Kidney (tissue), 14 donors: Measurements from ENCODE around the gene MYH11. TPM values are rescaled to one million over a fixed set of nuclear protein-coding genes. Genes with fewer than 3 reads are reported as not detected.

Experiments used
- DNase-seq, 5 donors: peaks; one replicate each; pipeline ENCODE4 v3.0.0-alpha.2; 2013 to 2020
- FAIRE-seq: peaks from 2 replicates; lab custom pipeline; 2012; peaks lifted over from hg19 to GRCh38; lab: Jason Lieb, UNC
- H3K27ac ChIP-seq, 2 donors: one replicate each; pipeline ENCODE4 v1.7.0; 2013; ENCODE audit warnings: low read depth in 2 of 2, low read length in 2 of 2, inconsistent platforms in 1 of 2
- H3K27me3 ChIP-seq: one replicate; pipeline ENCODE4 v1.7.1; 2013; ENCODE audit warnings: low read length, inconsistent platforms; ENCODE audit not compliant: control insufficient read depth, insufficient read depth
- H3K36me3 ChIP-seq, 3 donors: one replicate each; pipeline versions ENCODE4 v1.7.0 to v1.7.1; 2013; ENCODE audit warnings: low read length in 3 of 3, control low read depth in 1 of 3, inconsistent platforms in 1 of 3; ENCODE audit not compliant: insufficient read depth in 3 of 3, control insufficient read depth in 2 of 3
- H3K4me1 ChIP-seq, 3 donors: one replicate each; pipeline versions ENCODE4 v1.7.0 to v1.7.1; 2013; ENCODE audit warnings: low read length in 3 of 3, inconsistent platforms in 1 of 3, low read depth in 1 of 3; ENCODE audit not compliant: control insufficient read depth in 2 of 3, insufficient read depth in 2 of 3
- H3K4me3 ChIP-seq, 3 donors: one replicate each; pipeline versions ENCODE4 v1.7.0 to v1.8.1; 2013; ENCODE audit warnings: low read length in 3 of 3, control low read depth in 1 of 3, inconsistent platforms in 1 of 3
- H3K9ac ChIP-seq, 3 donors: one replicate each; pipeline versions ENCODE4 v1.7.0 to v1.7.1; 2013; ENCODE audit warnings: low read length in 3 of 3, control low read depth in 1 of 3, inconsistent platforms in 1 of 3
- H3K9me3 ChIP-seq, 3 donors: one replicate each; pipeline versions ENCODE4 v1.7.0 to v1.7.1; 2013; ENCODE audit warnings: low read length in 3 of 3, control low read depth in 1 of 3, inconsistent platforms in 1 of 3; ENCODE audit not compliant: control insufficient read depth in 2 of 3, insufficient read depth in 1 of 3
- intact Hi-C: fragments of 100-400 bp; cut with DNase I; formaldehyde crosslinking; loops from one replicate; pipeline ENCODE4 v1.11.1; 2022
- polyA plus RNA-seq: library from polyadenylated mRNA; stranded (reverse); fragments of 350-450 nt; fragmentation: Illumina TruSeq; extraction: RNeasy Lipid Tissue Mini Kit (QIAGEN cat#74804); gene quantifications from one replicate; pipeline ENCODE4 v1.2.3, GENCODE V29; 2014; ENCODE audit warnings: low read depth, low replicate concordance; ENCODE audit not compliant: insufficient read depth
- total RNA-seq: library from RNA; stranded (reverse); fragmentation: NEBNext Ultra II Directional; extraction: Animal tissue kit (Norgen Biotek cat#: 25700); gene quantifications from one replicate; pipeline ENCODE4 v1.2.1, GENCODE V29; 2021
- TF ChIP-seq, protein P1 (sequence below): IDR thresholded peaks from 3 replicates; pipeline ENCODE4 v1.5.1; 2012; ENCODE audit warnings: mild to moderate bottlenecking, moderate library complexity, borderline replicate concordance; ENCODE audit not compliant: insufficient read depth; ENCODE audit errors: extremely low read depth
- donor health status: control.
- donor health status: control.
- donor health status: control.
- donor health status: control.
- donor health status: control.
- donor health status: DM: yes; HTN: yes; CAD: no.
- donor health status: Normal renal cell carcinoma (clear cell type).

MYH11 gene
- total and polyA plus RNA-seq, 2 donors from 2014 or later: 40.2 to 175 TPM

GRCh38 chr16:15876503-15876902 is 19.7 kb upstream of the MYH11 start:
- no peak for FAIRE-seq
- H3K4me1 ChIP-seq: no peaks in the 10 kb centered on the region

DNA sequence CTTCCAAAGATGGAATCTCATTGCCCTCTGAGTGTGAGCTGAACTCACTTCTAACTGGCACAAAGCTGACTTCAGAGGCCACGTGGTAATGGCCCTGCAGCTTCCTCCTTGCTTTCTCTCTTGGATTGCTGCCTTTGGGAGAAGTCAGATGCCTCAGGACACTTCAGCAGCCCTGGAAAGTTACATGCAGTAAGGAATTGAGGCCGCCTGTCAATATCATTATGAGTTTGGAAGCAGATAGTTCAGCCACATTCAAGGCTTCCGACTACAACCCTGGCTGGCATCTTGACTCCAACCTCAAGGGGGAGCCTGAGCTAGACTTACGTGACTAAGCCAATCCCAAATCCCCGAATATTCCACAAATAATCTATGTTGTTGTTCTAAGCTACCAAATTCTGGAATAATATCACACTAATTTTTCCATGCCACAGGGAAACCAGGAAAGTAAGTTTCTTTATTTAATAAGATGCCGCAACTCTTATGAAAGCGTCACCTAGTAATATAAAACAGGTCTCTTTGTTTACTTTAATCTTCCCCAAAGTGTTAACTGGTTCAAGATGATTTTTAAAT is 18.0 kb upstream of the MYH11 start:
- Histone ChIP-seq H3K36me3 (peaks cover 2 to 8% (median 7%) of the 10 kb centered on the region in 3 donors), H3K9ac (no peak overlapping the region), H3K4me3 (no peak overlapping the region), H3K27ac (no peak overlapping the region), H3K9me3 (no peaks in the 10 kb centered on the region), H3K4me1 (no peaks in the 10 kb centered on the region), H3K27me3 (no peaks in the 10 kb centered on the region)
- no peak for FAIRE-seq
- TF ChIP-seq, protein P1, sequence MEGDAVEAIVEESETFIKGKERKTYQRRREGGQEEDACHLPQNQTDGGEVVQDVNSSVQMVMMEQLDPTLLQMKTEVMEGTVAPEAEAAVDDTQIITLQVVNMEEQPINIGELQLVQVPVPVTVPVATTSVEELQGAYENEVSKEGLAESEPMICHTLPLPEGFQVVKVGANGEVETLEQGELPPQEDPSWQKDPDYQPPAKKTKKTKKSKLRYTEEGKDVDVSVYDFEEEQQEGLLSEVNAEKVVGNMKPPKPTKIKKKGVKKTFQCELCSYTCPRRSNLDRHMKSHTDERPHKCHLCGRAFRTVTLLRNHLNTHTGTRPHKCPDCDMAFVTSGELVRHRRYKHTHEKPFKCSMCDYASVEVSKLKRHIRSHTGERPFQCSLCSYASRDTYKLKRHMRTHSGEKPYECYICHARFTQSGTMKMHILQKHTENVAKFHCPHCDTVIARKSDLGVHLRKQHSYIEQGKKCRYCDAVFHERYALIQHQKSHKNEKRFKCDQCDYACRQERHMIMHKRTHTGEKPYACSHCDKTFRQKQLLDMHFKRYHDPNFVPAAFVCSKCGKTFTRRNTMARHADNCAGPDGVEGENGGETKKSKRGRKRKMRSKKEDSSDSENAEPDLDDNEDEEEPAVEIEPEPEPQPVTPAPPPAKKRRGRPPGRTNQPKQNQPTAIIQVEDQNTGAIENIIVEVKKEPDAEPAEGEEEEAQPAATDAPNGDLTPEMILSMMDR: peak; percentile 63
- DNase-seq: peak in 3 of 5 donors; percentile 48 to 73 (median 65)
- intact Hi-C loops: loop anchor here (5.0 kb wide), 1 partner anchor 252 kb away; no protein-coding TSS in a partner anchor

More at GRCh38 chr16:15876503-15876902, 19.7 kb upstream of the MYH11 start:
- Histone ChIP-seq H3K36me3 (peaks cover 0 to 4% (median 3%) of the 10 kb centered on the region in 3 donors), H3K9ac (no peak overlapping the region), H3K4me3 (no peak overlapping the region), H3K27me3 (no peaks in the 10 kb centered on the region), H3K9me3 (no peaks in the 10 kb centered on the region), H3K27ac (no peak overlapping the region)
- intact Hi-C loops: no loop called here
- TF ChIP-seq, protein P1: no peak
- DNase-seq: no peak

DNA sequence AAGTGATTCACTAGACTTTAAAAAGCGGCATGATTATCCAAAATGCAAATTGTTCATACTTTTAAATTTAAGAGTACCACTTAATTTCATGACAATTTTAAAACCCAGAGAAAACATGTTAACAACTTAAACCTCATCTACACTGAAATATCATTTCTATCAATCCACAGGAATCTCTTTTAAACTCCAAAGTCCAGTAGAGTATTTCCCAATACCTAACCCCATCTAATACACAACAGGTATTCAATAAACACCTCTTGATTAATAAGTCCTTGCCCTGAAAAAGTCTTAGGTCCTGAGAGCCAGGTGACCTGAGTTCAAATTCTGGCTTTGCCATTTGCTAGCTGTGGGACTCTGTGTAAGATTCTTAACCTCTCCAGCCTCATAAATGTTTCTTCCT is 16.9 kb upstream of the MYH11 start:
- TF ChIP-seq, protein P1: no peak
- intact Hi-C loops: loop anchor here (5.0 kb wide), 1 partner anchor 254 kb away; no protein-coding TSS in a partner anchor
- H3K9me3 ChIP-seq: no peaks in the 10 kb centered on the region
- no peak overlapping the region for H3K27ac ChIP-seq
- no peaks in the 10 kb centered on the region for H3K4me1 ChIP-seq
- H3K9ac ChIP-seq: no peak overlapping the region
- no peak overlapping the region for H3K4me3 ChIP-seq
- H3K36me3 ChIP-seq: peaks cover 2 to 10% (median 7%) of the 10 kb centered on the region in 3 donors
- FAIRE-seq: no peak
- no peaks in the 10 kb centered on the region for H3K27me3 ChIP-seq
- no peak for DNase-seq
